ENCODE measurements around the gene GTF3C1.

DNA sequence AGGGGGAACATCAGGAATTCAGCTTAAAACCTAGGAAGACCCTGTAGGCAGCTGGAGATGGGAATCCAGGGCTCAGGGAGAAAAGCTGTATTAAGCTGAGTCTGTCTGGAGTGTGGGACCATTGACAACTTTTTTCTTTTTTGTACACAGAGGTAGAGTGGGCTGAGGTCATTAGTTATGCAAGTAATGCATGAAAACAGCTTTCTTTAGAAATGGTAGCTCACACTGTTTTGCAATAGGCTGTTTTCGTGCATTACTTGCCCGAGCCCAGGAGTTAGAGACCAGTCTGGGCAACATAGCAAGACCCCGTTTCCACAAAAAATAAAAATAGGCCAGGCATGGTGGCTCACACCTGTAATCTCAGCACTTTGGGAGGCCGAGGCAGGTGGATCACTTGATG lies 46.7 kb upstream of the GTF3C1 start:
- TF ChIP-seq, protein P1, sequence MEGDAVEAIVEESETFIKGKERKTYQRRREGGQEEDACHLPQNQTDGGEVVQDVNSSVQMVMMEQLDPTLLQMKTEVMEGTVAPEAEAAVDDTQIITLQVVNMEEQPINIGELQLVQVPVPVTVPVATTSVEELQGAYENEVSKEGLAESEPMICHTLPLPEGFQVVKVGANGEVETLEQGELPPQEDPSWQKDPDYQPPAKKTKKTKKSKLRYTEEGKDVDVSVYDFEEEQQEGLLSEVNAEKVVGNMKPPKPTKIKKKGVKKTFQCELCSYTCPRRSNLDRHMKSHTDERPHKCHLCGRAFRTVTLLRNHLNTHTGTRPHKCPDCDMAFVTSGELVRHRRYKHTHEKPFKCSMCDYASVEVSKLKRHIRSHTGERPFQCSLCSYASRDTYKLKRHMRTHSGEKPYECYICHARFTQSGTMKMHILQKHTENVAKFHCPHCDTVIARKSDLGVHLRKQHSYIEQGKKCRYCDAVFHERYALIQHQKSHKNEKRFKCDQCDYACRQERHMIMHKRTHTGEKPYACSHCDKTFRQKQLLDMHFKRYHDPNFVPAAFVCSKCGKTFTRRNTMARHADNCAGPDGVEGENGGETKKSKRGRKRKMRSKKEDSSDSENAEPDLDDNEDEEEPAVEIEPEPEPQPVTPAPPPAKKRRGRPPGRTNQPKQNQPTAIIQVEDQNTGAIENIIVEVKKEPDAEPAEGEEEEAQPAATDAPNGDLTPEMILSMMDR (IDR thresholded peaks at IDR 0.05), result no peak
- no peak for TF ChIP-seq POLR2AphosphoS5 (IDR thresholded peaks at IDR 0.05)
- TF ChIP-seq POLR2A (IDR thresholded peaks at IDR 0.05), result no peak
- no peak for TF ChIP-seq EP300 (IDR thresholded peaks at IDR 0.05)
